A673 (cell line): ENCODE measurements around the gene KRT1. TPM values are rescaled to one million over a fixed set of nuclear protein-coding genes. Genes with fewer than 3 reads are reported as not detected.

ENCODE experiments used
- BruUV-seq: library from RNA; stranded (reverse); fragments of 400-500 nt; replicated peaks from 2 replicates; lab custom pipeline; 2021; lab: Mats Ljungman, UMichigan
- CTCF ChIA-PET: fragments of 300-600 bp; sonication (Branson Sonifier 250); formaldehyde crosslinking; loops from one replicate; lab custom pipeline; 2022; ENCODE audit warnings: antibody characterized with exemption; lab: Charles Lee
- POLR2A ChIA-PET: fragments of 300-600 bp; sonication (Branson Sonifier 250); formaldehyde crosslinking; loops from one replicate; lab custom pipeline; 2022; ENCODE audit warnings: antibody characterized with exemption; ENCODE audit not compliant: low non-redundant PET; lab: Charles Lee
- DNase-seq: peaks from one replicate; pipeline ENCODE4 v3.0.0-alpha.2; 2015; ENCODE audit warnings: low spot score
- H3K27ac ChIP-seq: fragments of 200-600 bp; sonication (generic); 2 replicates; pipeline ENCODE4 v1.5.1; 2016; ENCODE audit warnings: mixed run types, low read depth, mild to moderate bottlenecking, mixed read lengths, antibody characterized with exemption, low read length; ENCODE audit not compliant: poor library complexity, severe bottlenecking
- H3K27me3 ChIP-seq: fragments of 200-600 bp; sonication (generic); replicated peaks from 2 replicates; pipeline ENCODE4 v1.6.1; 2017; ENCODE audit warnings: mixed run types, low read depth, mild to moderate bottlenecking, mixed read lengths, antibody characterized with exemption, low read length; ENCODE audit not compliant: insufficient read depth, poor library complexity
- H3K36me3 ChIP-seq: fragments of 200-600 bp; sonication (generic); 2 replicates; pipeline ENCODE4 v1.6.1; 2016; ENCODE audit warnings: mixed run types, mild to moderate bottlenecking, mixed read lengths, antibody characterized with exemption, low read length; ENCODE audit not compliant: insufficient read depth, poor library complexity, severe bottlenecking
- H3K4me1 ChIP-seq: fragments of 200-600 bp; sonication (generic); 2 replicates; pipeline ENCODE4 v1.6.1; 2017; ENCODE audit warnings: mixed run types, mild to moderate bottlenecking, mixed read lengths, antibody characterized with exemption, low read length; ENCODE audit not compliant: insufficient read depth, poor library complexity, severe bottlenecking
- H3K4me3 ChIP-seq: fragments of 200-600 bp; sonication (generic); 2 replicates; pipeline ENCODE4 v1.5.1; 2016; ENCODE audit warnings: low read depth, mixed run types, mild to moderate bottlenecking, mixed read lengths, low read length; ENCODE audit not compliant: poor library complexity, severe bottlenecking
- H3K9me3 ChIP-seq: fragments of 200-600 bp; sonication (generic); 2 replicates; pipeline ENCODE4 v1.6.1; 2016; ENCODE audit warnings: mixed run types, low read depth, mild to moderate bottlenecking, mixed read lengths, antibody characterized with exemption, low read length; ENCODE audit not compliant: poor library complexity, severe bottlenecking
- CTCF ChIP-seq: fragments of 300-800, 200-600 bp; sonication (generic); conservative IDR thresholded peaks from 2 replicates; pipeline ENCODE4 v1.5.1; 2017; ENCODE audit warnings: low read depth, mild to moderate bottlenecking, antibody characterized with exemption, low read length, moderate library complexity, mixed read lengths
- EZH2 ChIP-seq: fragments of 200-600 bp; sonication (generic); IDR thresholded peaks from 2 replicates; pipeline ENCODE4 v1.6.1; 2017; ENCODE audit warnings: borderline replicate concordance, low read depth, mild to moderate bottlenecking, mixed read lengths, antibody characterized with exemption, low read length; ENCODE audit not compliant: poor library complexity, severe bottlenecking
- intact Hi-C: fragments of 100-400 bp; cut with micrococcal nuclease; formaldehyde crosslinking; loops from one replicate; pipeline ENCODE4 v1.10.0; 2022; ENCODE audit not compliant: unreplicated experiment
- total RNA-seq: library from RNA; stranded (reverse); gene quantifications from 2 replicates; pipeline ENCODE4 v1.2.3, GENCODE V29; 2021

Gene KRT1
- total RNA-seq, 1 experiment from 2014 or later = not detected

- H3K27me3 ChIP-seq = no peaks in the 10 kb centered on the region
- TF ChIP-seq CTCF (no peak), EZH2 (no peak)
- H3K9me3 ChIP-seq = no peaks in the 10 kb centered on the region
- DNase-seq = no peak
- ChIA-PET CTCF (no interaction called here), POLR2A (no interaction called here)
- H3K4me1 ChIP-seq = no peaks in the 10 kb centered on the region
- H3K36me3 ChIP-seq = no peaks in the 10 kb centered on the region
- H3K27ac ChIP-seq = no peak overlapping the region
- no peak overlapping the region for H3K4me3 ChIP-seq
- BruUV-seq = no TSS peak
- intact Hi-C loops = no loop called here
Observed at GRCh38 chr12:52656616-52657015, 23.6 kb downstream of the KRT1 start.

- BruUV-seq = no TSS peak
- Histone ChIP-seq H3K36me3 (no peaks in the 10 kb centered on the region), H3K4me1 (no peaks in the 10 kb centered on the region), H3K27me3 (no peaks in the 10 kb centered on the region), H3K9me3 (no peaks in the 10 kb centered on the region), H3K27ac (no peak overlapping the region), H3K4me3 (no peak overlapping the region)
- TF ChIP-seq EZH2 (no peak), CTCF (no peak)
- intact Hi-C loops = no loop called here
- CTCF ChIA-PET = no interaction called here
- POLR2A ChIA-PET = no interaction called here
- no peak for DNase-seq
Observed at GRCh38 chr12:52655720-52656124, 24.5 kb downstream of the KRT1 start.

GRCh38 chr12:52655251-52655650 lies 25.0 kb downstream of the KRT1 start:
- no peaks in the 10 kb centered on the region for H3K27me3 ChIP-seq
- intact Hi-C loops = no loop called here
- DNase-seq = no peak
- no peaks in the 10 kb centered on the region for H3K36me3 ChIP-seq
- no TSS peak for BruUV-seq
- no peak overlapping the region for H3K27ac ChIP-seq
- POLR2A ChIA-PET = no interaction called here
- CTCF ChIA-PET = no interaction called here
- no peaks in the 10 kb centered on the region for H3K9me3 ChIP-seq
- no peaks in the 10 kb centered on the region for H3K4me1 ChIP-seq
- no peak for TF ChIP-seq EZH2
- no peak for TF ChIP-seq CTCF
- H3K4me3 ChIP-seq = no peak overlapping the region
